ENCODE data around the gene AGRN. TPM values are rescaled to one million over a fixed set of nuclear protein-coding genes. Genes with fewer than 3 reads are reported as not detected.

The AGRN gene
- total RNA-seq, 1 experiment from 2014 or later = 134 TPM

GRCh38 chr1:973459-974292, 46.2 kb upstream of the AGRN start:
- Histone ChIP-seq H3K27me3 (ENCODE audit: insufficient read depth, low read length) (no peaks in the 10 kb centered on the region), H2AFZ (ENCODE audit: low read depth, low read length, poor library complexity, severe bottlenecking) (no peak overlapping the region), H3K4me1 (ENCODE audit: control insufficient read depth in 1 of 2, insufficient read depth in 2 of 2, low read length in 2 of 2) (peaks cover 9 to 22% of the 10 kb centered on the region in 2 experiments), H4K20me1 (ENCODE audit: insufficient read depth) (no peaks in the 10 kb centered on the region), H3K4me3 (replicated peaks in 1 of 2; ENCODE audit: low read depth in 1 of 2, low read length in 2 of 2) (no peak overlapping the region), H3K9me3 (ENCODE audit: control insufficient read depth in 1 of 2, insufficient read depth in 1 of 2, low read depth in 1 of 2, low read length in 2 of 2) (no peaks in the 10 kb centered on the region; a peak in 1 of 4 replicates), H3K9ac (ENCODE audit: low read length) (no peak overlapping the region), H3K4me2 (ENCODE audit: low read length) (no peak overlapping the region), H3K27ac (ENCODE audit: low read depth, low read length) (no peak overlapping the region), H3K79me2 (ENCODE audit: insufficient read depth, low read length) (no peaks in the 10 kb centered on the region), H3K9me2 (ENCODE audit: insufficient read depth) (no peaks in the 10 kb centered on the region), H3K36me3 (ENCODE audit: control insufficient read depth in 1 of 2, insufficient read depth in 2 of 2, low read length in 2 of 2) (no peaks in the 10 kb centered on the region)
- DNase-seq (ENCODE audit: low read depth, low spot score) (no peak), ATAC-seq (no peak)
- TF ChIP-seq, protein P1, sequence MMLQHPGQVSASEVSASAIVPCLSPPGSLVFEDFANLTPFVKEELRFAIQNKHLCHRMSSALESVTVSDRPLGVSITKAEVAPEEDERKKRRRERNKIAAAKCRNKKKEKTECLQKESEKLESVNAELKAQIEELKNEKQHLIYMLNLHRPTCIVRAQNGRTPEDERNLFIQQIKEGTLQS (IDR thresholded peaks at IDR 0.05) = no peak
- TF ChIP-seq ELF1 (IDR thresholded peaks at IDR 0.05; ENCODE audit: borderline replicate concordance, low read depth) = no peak
- TF ChIP-seq CTCF (IDR thresholded peaks at IDR 0.05 in 2 of 3, conservative IDR thresholded peaks at IDR 0.05 in 1 of 3; ENCODE audit: borderline replicate concordance in 1 of 3, insufficient read depth in 1 of 3, low read depth in 2 of 3, low read length in 2 of 3) = no peak
- no peak for TF ChIP-seq EGR1 (IDR thresholded peaks at IDR 0.05; ENCODE audit: low read depth)
- TF ChIP-seq SIN3A (IDR thresholded peaks at IDR 0.05; ENCODE audit: low read depth) = no peak
- no peak for TF ChIP-seq POLR2AphosphoS5 (IDR thresholded peaks at IDR 0.05; ENCODE audit: low read depth, low read length)
- TF ChIP-seq YY1 (IDR thresholded peaks at IDR 0.05; ENCODE audit: extremely low read depth, insufficient replicate concordance, low read depth, low read length) = no peak
- TF ChIP-seq SP1 (IDR thresholded peaks at IDR 0.05; ENCODE audit: low read depth) = no peak
- TF ChIP-seq POLR2A (IDR thresholded peaks at IDR 0.05; ENCODE audit: borderline replicate concordance, extremely low read depth, insufficient read depth, insufficient read length) = no peak
- TF ChIP-seq CBX3 (IDR thresholded peaks at IDR 0.05; ENCODE audit: low read depth) = no peak
- intact Hi-C loops (cut with micrococcal nuclease) = no loop called here
- BruUV-seq (replicated peaks) = no TSS peak
- ChIA-PET RAD21 (ENCODE audit: low non-redundant PET in 1 of 2, low total read pairs in 2 of 2, uncharacterized antibody in 2 of 2, unreplicated experiment in 2 of 2) (no interaction called here), CTCF (no interaction called here), POLR2A (no interaction called here)

Measured in HCT116 (cell line).